ENCODE data around the gene MED27.

MED27 gene

DNA sequence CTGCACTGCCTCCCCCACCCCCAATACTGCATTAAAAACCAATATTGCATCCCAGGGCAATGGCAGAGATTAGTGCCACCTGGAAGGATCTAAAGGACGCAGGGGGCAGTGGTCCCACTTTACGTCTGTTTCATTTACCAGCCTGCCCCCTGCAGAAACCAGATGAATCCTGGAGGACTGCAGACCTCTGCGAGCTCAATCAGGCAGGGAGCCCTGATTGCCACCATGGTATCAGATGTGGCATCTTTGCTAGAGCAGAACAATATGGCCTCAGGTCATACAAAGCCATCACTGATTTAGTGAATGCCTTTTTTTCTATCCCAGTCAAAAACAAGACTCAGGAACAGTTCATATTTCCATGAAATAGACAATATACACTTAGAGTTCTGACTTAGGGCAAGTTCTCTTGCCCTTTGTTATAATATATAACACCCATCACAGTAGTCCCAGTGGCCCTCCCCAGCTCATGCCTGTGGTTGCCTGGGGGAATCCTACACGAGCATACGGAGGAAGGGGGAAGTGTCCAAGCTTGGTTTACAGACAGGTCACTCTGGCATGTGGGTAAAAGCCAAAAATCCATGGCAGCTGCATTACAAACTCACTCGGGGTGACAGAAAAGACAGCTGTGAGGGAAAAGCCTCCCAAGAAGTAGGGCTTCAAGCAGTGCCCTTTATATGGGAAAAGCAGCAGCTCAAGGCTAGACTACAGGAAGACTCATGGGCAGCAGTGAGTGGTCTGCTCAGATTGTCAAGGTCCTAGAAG is 85.1 kb downstream of the MED27 start:
- H3K4me3 ChIP-seq (ENCODE audit: low read depth, low read length), result no peak overlapping the region
- DNase-seq (ENCODE audit: low read depth), result no peak
- TF ChIP-seq CTCF (IDR thresholded peaks at IDR 0.05; ENCODE audit: low read depth, low read length), result no peak
- no peak for TF ChIP-seq MYC (IDR thresholded peaks at IDR 0.05; ENCODE audit: low read depth, low read length)
- TF ChIP-seq POLR2A (IDR thresholded peaks at IDR 0.05; ENCODE audit: extremely low read depth, insufficient read length), result no peak
- TF ChIP-seq, protein P1, sequence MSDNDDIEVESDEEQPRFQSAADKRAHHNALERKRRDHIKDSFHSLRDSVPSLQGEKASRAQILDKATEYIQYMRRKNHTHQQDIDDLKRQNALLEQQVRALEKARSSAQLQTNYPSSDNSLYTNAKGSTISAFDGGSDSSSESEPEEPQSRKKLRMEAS (IDR thresholded peaks at IDR 0.05; ENCODE audit: low read depth, low read length), result no peak

- H3K4me3 ChIP-seq (ENCODE audit: low read depth, low read length), result no peak overlapping the region
- no peak for DNase-seq (ENCODE audit: low read depth)
- TF ChIP-seq POLR2A (IDR thresholded peaks at IDR 0.05; ENCODE audit: extremely low read depth, insufficient read length) (no peak), CTCF (IDR thresholded peaks at IDR 0.05; ENCODE audit: low read depth, low read length) (no peak)
- TF ChIP-seq, protein P1 (IDR thresholded peaks at IDR 0.05; ENCODE audit: low read depth, low read length), result no peak
These were observed 86.6 kb downstream of the MED27 start for GRCh38 chr9:131992906-131993657.

DNA sequence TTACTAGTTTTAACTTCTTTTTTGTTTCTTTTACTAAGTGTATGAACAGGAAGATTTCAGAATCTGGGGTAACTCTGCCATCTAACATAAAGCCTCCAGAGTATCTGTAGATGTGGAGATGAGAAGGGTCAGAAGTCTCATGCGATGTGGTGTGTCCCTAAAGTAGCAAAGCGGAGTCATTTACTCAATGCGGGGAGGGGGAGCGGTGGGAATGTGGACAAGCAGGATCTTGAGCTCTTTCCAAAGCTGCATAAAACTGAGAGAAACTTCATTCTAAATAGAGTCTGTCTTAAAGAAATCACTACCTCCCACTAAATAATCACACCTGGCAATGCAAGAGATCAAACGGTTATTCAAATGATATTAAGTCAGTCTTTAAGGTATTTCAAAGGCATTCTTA is 92.4 kb downstream of the MED27 start:
- DNase-seq (ENCODE audit: low read depth), result no peak
- no peak overlapping the region for H3K4me3 ChIP-seq (ENCODE audit: low read depth, low read length)
- TF ChIP-seq POLR2A (IDR thresholded peaks at IDR 0.05; ENCODE audit: extremely low read depth, insufficient read length) (no peak), CTCF (IDR thresholded peaks at IDR 0.05; ENCODE audit: low read depth, low read length) (no peak), MYC (IDR thresholded peaks at IDR 0.05; ENCODE audit: low read depth, low read length) (no peak)
- TF ChIP-seq, protein P1 (IDR thresholded peaks at IDR 0.05; ENCODE audit: low read depth, low read length), result no peak

GRCh38 chr9:131986576-131986975 is 93.1 kb downstream of the MED27 start:
- DNase-seq (ENCODE audit: low read depth), result no peak
- H3K4me3 ChIP-seq (ENCODE audit: low read depth, low read length), result no peak overlapping the region
- TF ChIP-seq, protein P1 (IDR thresholded peaks at IDR 0.05; ENCODE audit: low read depth, low read length), result no peak
- TF ChIP-seq MYC (IDR thresholded peaks at IDR 0.05; ENCODE audit: low read depth, low read length) (no peak), POLR2A (IDR thresholded peaks at IDR 0.05; ENCODE audit: extremely low read depth, insufficient read length) (no peak), CTCF (IDR thresholded peaks at IDR 0.05; ENCODE audit: low read depth, low read length) (no peak)

DNA sequence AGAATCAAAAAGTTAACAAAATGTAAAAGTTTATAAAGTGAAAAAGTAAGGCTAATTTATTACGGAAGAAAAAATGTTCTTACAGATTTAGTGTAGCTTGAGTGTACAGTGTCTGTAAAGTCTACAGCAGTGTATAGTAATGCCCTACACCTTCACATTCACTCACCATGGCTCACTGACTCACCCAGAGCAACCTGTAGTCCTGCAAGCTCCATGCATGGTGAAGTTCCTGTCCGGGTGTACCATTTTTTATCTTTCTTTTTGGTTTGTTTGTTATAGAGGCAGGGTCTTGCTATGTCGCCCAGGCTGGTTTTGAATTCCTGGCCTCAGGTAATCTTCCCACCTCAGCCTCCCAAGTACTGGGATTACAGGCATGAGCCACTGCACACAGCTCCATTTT is 93.6 kb downstream of the MED27 start:
- DNase-seq (ENCODE audit: low read depth), result no peak
- TF ChIP-seq, protein P1 (IDR thresholded peaks at IDR 0.05; ENCODE audit: low read depth, low read length), result no peak
- TF ChIP-seq POLR2A (IDR thresholded peaks at IDR 0.05; ENCODE audit: extremely low read depth, insufficient read length), result no peak
- TF ChIP-seq CTCF (IDR thresholded peaks at IDR 0.05; ENCODE audit: low read depth, low read length), result no peak
- TF ChIP-seq MYC (IDR thresholded peaks at IDR 0.05; ENCODE audit: low read depth, low read length), result no peak
- H3K4me3 ChIP-seq (ENCODE audit: low read depth, low read length), result no peak overlapping the region
